Subcutaneous adipose tissue (tissue), 4 donors: Measurements from ENCODE around the gene CHD2. TPM values are rescaled to one million over a fixed set of nuclear protein-coding genes. Genes with fewer than 3 reads are reported as not detected.

Experiments
- total RNA-seq, 4 donors: library from RNA; depleted of rRNA; stranded (reverse); fragments of >200 nt; gene quantifications; one replicate each; pipeline ENCODE4 v1.1.0, GENCODE V29; 2016
- TF ChIP-seq, protein P1 (sequence below): fragments of 450-650 bp; IDR thresholded peaks from one replicate; pipeline ENCODE4 v1.5.1; 2016; ENCODE audit warnings: low read depth, mild to moderate bottlenecking, control low read depth, antibody characterized with exemption, moderate library complexity

The CHD2 gene
- total RNA-seq, 4 donors from 2014 or later = 115 to 142 (median 128) TPM

DNA sequence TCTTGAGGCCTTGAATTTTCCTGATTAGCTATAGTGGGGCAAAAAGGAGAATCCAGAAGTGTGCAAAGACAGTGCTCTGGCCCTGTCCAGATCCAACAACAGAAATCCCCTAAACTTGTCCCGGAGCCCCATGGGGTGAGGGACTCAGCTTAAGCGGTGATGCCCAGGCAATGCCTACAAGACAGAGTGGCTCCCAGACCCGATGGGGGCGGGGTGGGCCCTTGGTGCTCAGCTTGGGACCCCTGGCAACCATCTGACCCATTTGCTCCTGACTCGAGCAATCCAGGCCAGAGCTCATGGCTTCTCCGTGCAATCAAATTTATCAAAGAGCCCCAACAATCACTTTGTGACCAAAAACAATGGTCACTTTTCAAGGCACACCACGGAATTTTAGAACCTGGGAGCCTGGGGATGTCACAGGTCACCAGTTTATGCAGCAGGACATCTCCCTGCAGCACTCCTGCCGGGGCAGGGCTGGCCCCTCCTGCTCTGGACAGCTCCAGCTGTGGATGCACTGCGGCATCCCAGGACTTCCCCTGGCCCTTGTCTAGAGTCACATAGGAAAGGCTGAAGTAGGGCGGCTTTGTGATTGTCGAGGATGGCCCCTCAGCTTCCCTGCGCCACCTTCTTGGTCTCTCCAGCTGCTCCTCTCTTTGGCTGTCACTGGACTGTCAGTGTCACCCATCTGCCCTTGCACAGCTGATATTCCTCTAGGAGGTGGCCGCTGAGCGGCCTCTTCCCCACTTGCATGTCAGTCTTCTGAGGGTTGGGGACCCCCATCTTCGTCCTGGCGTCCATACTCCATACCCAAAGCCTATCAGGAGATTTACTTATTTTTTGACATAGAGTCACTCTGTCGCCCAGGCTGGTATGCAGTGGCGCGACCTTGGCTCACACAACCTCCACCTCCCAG lies 160.5 kb downstream of the CHD2 start:
- TF ChIP-seq, protein P1, sequence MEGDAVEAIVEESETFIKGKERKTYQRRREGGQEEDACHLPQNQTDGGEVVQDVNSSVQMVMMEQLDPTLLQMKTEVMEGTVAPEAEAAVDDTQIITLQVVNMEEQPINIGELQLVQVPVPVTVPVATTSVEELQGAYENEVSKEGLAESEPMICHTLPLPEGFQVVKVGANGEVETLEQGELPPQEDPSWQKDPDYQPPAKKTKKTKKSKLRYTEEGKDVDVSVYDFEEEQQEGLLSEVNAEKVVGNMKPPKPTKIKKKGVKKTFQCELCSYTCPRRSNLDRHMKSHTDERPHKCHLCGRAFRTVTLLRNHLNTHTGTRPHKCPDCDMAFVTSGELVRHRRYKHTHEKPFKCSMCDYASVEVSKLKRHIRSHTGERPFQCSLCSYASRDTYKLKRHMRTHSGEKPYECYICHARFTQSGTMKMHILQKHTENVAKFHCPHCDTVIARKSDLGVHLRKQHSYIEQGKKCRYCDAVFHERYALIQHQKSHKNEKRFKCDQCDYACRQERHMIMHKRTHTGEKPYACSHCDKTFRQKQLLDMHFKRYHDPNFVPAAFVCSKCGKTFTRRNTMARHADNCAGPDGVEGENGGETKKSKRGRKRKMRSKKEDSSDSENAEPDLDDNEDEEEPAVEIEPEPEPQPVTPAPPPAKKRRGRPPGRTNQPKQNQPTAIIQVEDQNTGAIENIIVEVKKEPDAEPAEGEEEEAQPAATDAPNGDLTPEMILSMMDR = no peak

DNA sequence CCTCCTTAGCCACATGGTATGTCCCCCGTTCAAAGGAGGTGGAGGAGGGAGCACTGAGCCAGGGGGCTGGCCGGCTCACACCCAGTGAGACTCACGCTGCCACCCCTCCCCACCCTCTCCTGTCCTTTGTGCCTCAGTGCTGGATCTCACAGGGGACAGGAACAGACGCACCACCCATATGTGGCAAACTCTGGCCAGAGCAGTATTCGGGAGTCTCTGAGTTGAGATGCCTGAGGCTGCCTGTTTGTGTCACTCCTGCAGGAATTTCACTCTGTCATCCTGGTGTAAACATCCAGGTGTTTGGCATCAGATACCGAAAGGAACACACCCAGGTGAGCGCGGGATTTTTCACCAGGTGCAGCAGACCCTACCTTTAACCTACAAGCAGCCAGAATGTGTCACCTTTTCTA lies 163.1 kb downstream of the CHD2 start:
- TF ChIP-seq, protein P1 = no peak

GRCh38 chr15:93063796-93064690 lies 163.9 kb downstream of the CHD2 start:
- TF ChIP-seq, protein P1 = no peak

- TF ChIP-seq, protein P1 = no peak
Observed at GRCh38 chr15:93065641-93066045, 165.5 kb downstream of the CHD2 start.

DNA sequence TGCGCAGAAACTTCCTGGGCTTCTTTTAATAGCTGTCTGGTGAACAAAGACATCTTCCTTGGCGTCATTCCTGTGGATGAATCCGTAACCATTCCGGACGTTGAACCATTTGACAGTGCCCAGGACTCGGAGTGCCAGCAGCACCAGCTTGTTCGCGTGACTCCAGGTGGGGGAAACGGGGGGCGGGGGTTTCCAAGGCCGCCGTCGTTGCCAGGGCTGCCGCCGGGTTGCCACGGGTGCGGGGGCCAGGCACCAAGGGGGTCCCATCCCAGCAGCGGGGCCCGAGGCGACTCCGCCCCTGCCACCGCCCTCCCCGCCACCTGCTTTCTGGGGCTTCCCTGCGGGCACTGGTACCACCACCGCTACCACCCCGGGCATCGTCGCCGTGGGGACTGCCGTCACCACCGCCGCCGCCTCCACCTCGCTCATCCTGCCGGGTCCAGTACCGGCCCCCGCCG lies 166.1 kb downstream of the CHD2 start:
- TF ChIP-seq, protein P1 = no peak

GRCh38 chr15:93066834-93067648 lies 166.9 kb downstream of the CHD2 start:
- TF ChIP-seq, protein P1 = no peak
